DND-41 (cell line): ENCODE data around the gene NOSTRIN.

Experiments used
- ATAC-seq: fragments of 200-7000 bp; cut with Tn5 transposase; 3 replicates; pipeline ENCODE4 v1.9.1; 2021; ENCODE audit warnings: low read depth; ENCODE audit not compliant: insufficient read depth
- DNase-seq: peaks from one replicate; pipeline ENCODE4 v3.0.0-alpha.2; 2020
- H2AFZ ChIP-seq: 2 replicates; pipeline ENCODE4 v1.6.0; 2012; ENCODE audit warnings: low read depth, low read length
- H3K27ac ChIP-seq: 2 replicates; pipeline ENCODE4 v1.5.1; 2012; ENCODE audit warnings: low read length, inconsistent platforms
- H3K27me3 ChIP-seq: fragments of 200-600 bp; sonication (generic); 2 replicates; pipeline ENCODE4 v1.6.0; 2012; ENCODE audit warnings: low read length, mild to moderate bottlenecking, inconsistent platforms; ENCODE audit not compliant: insufficient read depth, poor library complexity
- H3K36me3 ChIP-seq: 2 replicates; pipeline ENCODE4 v1.5.1; 2012; ENCODE audit warnings: low read length, inconsistent platforms; ENCODE audit not compliant: insufficient read depth
- H3K4me1 ChIP-seq: 2 replicates; pipeline ENCODE4 v1.5.1; 2012; ENCODE audit warnings: mild to moderate bottlenecking, low read length; ENCODE audit not compliant: insufficient read depth
- H3K4me2 ChIP-seq: 2 replicates; pipeline ENCODE4 v1.6.0; 2012; ENCODE audit warnings: mild to moderate bottlenecking, moderate library complexity, low read length, inconsistent platforms; ENCODE audit not compliant: insufficient read depth
- H3K4me3 ChIP-seq, 2 experiments: fragments of 200-600 bp in 1 of 2; shearing (Covaris generic) in 1 of 2; 2 replicates each; pipeline ENCODE4 v1.5.1; 2012 to 2016; ENCODE audit warnings: inconsistent platforms in 2 of 2, low read length in 2 of 2, mild to moderate bottlenecking in 2 of 2, low read depth in 1 of 2, moderate library complexity in 1 of 2
- H3K79me2 ChIP-seq: 2 replicates; pipeline ENCODE4 v1.6.0; 2012; ENCODE audit warnings: low read length, inconsistent platforms; ENCODE audit not compliant: insufficient read depth
- H3K9ac ChIP-seq: 2 replicates; pipeline ENCODE4 v1.6.0; 2012; ENCODE audit warnings: low read depth, mild to moderate bottlenecking, inconsistent platforms, low read length, moderate library complexity
- H3K9me3 ChIP-seq: 2 replicates; pipeline ENCODE4 v1.5.1; 2012; ENCODE audit warnings: low read length, moderate library complexity, mild to moderate bottlenecking, inconsistent platforms; ENCODE audit not compliant: insufficient read depth, severe bottlenecking
- H4K20me1 ChIP-seq: 2 replicates; pipeline ENCODE4 v1.6.0; 2012; ENCODE audit warnings: low read length; ENCODE audit not compliant: insufficient read depth
- EZH2 ChIP-seq: IDR thresholded peaks from 3 replicates; pipeline ENCODE4 v1.6.1; 2012; ENCODE audit warnings: borderline replicate concordance, low read depth, mild to moderate bottlenecking, moderate library complexity, low read length, inconsistent platforms; ENCODE audit not compliant: severe bottlenecking
- TF ChIP-seq, protein P1 (sequence below): IDR thresholded peaks from 2 replicates; pipeline ENCODE4 v1.5.1; 2012; ENCODE audit warnings: borderline replicate concordance, low read length, moderate library complexity, mild to moderate bottlenecking; ENCODE audit not compliant: poor library complexity, severe bottlenecking; ENCODE audit errors: extremely low read depth

Gene NOSTRIN

DNA sequence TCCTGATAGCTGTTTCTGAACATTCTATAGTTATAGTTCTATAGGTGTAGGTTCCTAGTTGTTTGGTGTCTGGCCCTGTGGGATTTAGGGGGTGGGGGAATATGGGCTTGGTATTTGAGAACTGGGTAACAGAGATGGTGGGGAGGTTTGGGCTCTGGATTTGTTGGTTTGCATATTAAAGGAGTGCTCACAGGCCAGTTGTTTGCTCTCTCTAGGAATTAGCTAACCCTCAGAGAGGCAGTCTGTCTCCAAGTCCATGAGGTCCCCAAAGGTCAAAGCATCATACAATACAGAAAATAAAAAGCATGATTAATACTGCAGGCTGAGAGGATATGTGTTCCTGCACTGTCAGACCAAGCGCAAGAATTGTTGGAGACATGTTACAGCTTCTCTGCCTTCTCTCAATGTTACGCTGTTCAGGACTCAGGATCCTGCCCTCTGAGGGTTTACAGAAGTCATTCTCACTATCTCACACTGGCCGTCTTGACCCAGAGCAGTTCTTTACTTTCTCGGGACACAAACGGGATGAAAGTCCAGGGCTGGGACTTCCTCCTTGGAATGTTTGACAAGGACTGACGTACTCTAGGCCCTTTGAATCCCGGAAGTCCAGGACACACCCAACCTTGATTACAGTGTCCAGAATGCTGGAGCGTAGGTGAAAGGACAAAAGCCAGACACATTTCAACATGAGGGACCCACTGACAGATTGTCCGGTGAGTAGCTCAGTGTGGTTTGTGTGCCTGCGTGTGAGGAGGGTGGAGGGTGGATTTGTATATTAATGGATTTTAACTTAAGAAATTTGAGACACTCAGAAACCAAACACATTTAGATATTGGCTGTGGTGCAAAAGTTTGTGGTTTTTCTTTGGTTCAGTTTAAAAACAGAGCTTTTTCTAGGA is at the start of gene NOSTRIN:
TSS of gene NOSTRIN (plus strand) at position 677 of the 898 bp plus-strand sequence. CDS start at position 687, 10 bp downstream.
- DNase-seq (no peak), ATAC-seq (peak; percentile 64)
- H3K79me2 ChIP-seq = no peaks in the 10 kb centered on the region
- H3K36me3 ChIP-seq = no peaks in the 10 kb centered on the region
- H3K4me1 ChIP-seq = peaks cover 16% of the 10 kb centered on the region
- H2AFZ ChIP-seq = no peak within 1 kb of the TSS
- no peaks in the 10 kb centered on the region for H3K9me3 ChIP-seq
- H3K27me3 ChIP-seq = no peaks in the 10 kb centered on the region
- no peak within 1 kb of the TSS for H3K4me3 ChIP-seq
- 0 out of 2 replicates have a peak within 1 kb of the TSS, but pooled peaks have one; percentile 13 for H3K27ac ChIP-seq
- TF ChIP-seq, protein P1, sequence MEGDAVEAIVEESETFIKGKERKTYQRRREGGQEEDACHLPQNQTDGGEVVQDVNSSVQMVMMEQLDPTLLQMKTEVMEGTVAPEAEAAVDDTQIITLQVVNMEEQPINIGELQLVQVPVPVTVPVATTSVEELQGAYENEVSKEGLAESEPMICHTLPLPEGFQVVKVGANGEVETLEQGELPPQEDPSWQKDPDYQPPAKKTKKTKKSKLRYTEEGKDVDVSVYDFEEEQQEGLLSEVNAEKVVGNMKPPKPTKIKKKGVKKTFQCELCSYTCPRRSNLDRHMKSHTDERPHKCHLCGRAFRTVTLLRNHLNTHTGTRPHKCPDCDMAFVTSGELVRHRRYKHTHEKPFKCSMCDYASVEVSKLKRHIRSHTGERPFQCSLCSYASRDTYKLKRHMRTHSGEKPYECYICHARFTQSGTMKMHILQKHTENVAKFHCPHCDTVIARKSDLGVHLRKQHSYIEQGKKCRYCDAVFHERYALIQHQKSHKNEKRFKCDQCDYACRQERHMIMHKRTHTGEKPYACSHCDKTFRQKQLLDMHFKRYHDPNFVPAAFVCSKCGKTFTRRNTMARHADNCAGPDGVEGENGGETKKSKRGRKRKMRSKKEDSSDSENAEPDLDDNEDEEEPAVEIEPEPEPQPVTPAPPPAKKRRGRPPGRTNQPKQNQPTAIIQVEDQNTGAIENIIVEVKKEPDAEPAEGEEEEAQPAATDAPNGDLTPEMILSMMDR = no peak
- no peak for TF ChIP-seq EZH2
- peak within 1 kb of the TSS; percentile 12; the same call in 1 of the 2 replicates for H3K4me2 ChIP-seq
- no peaks in the 10 kb centered on the region for H4K20me1 ChIP-seq
- H3K9ac ChIP-seq = no peak within 1 kb of the TSS

GRCh38 chr2:168753765-168754329 is 48.6 kb upstream of the NOSTRIN start:
- TF ChIP-seq EZH2 = no peak
- TF ChIP-seq, protein P1 = no peak
- H3K27ac ChIP-seq = no peak overlapping the region
- H3K9ac ChIP-seq = no peak overlapping the region
- ATAC-seq (no peak), DNase-seq (no peak)
- no peak overlapping the region for H3K4me3 ChIP-seq
- H3K4me2 ChIP-seq = no peak overlapping the region
- no peaks in the 10 kb centered on the region for H3K9me3 ChIP-seq
- H2AFZ ChIP-seq = no peak overlapping the region
- H4K20me1 ChIP-seq = no peaks in the 10 kb centered on the region
- H3K27me3 ChIP-seq = no peaks in the 10 kb centered on the region
- no peaks in the 10 kb centered on the region for H3K36me3 ChIP-seq
- peaks cover 12% of the 10 kb centered on the region for H3K4me1 ChIP-seq
- no peaks in the 10 kb centered on the region for H3K79me2 ChIP-seq

GRCh38 chr2:168757223-168757622 is 45.2 kb upstream of the NOSTRIN start:
- no peaks in the 10 kb centered on the region for H3K36me3 ChIP-seq
- no peak overlapping the region for H3K9ac ChIP-seq
- H4K20me1 ChIP-seq = no peaks in the 10 kb centered on the region
- no peak overlapping the region for H3K4me3 ChIP-seq
- TF ChIP-seq, protein P1 = no peak
- no peak for TF ChIP-seq EZH2
- no peaks in the 10 kb centered on the region for H3K79me2 ChIP-seq
- no peak overlapping the region for H3K27ac ChIP-seq
- ATAC-seq = no peak
- no peak overlapping the region for H3K4me2 ChIP-seq
- no peak overlapping the region for H2AFZ ChIP-seq
- no peaks in the 10 kb centered on the region for H3K27me3 ChIP-seq
- no peak for DNase-seq
- no peaks in the 10 kb centered on the region for H3K4me1 ChIP-seq
- H3K9me3 ChIP-seq = no peaks in the 10 kb centered on the region
